Trophoblast cell (in vitro differentiated cells and primary cell): ENCODE results near the gene SLC27A1.
A peak's percentile ranks its signal among the peaks of the same experiment; 100 is the strongest.
"Not testable (repeated sequence)": the region's sequence is repeated elsewhere in the genome, so short reads cannot be mapped to it uniquely, and the experiment has no call there.

Experiments
- DNase-seq, 2 donors: peaks; one replicate each; pipeline ENCODE4 v3.0.0-alpha.2; 2016
- H2AFZ ChIP-seq: 2 replicates; pipeline ENCODE4 v1.6.1; 2013; ENCODE audit warnings: low read length, moderate library complexity, mild to moderate bottlenecking; ENCODE audit not compliant: insufficient read depth, poor library complexity
- H2AK5ac ChIP-seq: 2 replicates; pipeline ENCODE4 v1.6.1; 2013; ENCODE audit warnings: mild to moderate bottlenecking, low read length
- H2BK120ac ChIP-seq: 2 replicates; pipeline ENCODE4 v1.6.1; 2013; ENCODE audit warnings: low read length, mild to moderate bottlenecking, moderate library complexity; ENCODE audit not compliant: insufficient read depth, poor library complexity
- H2BK12ac ChIP-seq: 2 replicates; pipeline ENCODE4 v1.6.1; 2013; ENCODE audit warnings: mild to moderate bottlenecking, low read length, moderate library complexity
- H2BK5ac ChIP-seq: 2 replicates; pipeline ENCODE4 v1.6.1; 2013; ENCODE audit warnings: low read length, low read depth, moderate library complexity, mild to moderate bottlenecking; ENCODE audit not compliant: poor library complexity
- H3K14ac ChIP-seq: 2 replicates; pipeline ENCODE4 v1.6.1; 2013; ENCODE audit warnings: mild to moderate bottlenecking, low read length
- H3K18ac ChIP-seq: 2 replicates; pipeline ENCODE4 v1.6.1; 2013; ENCODE audit warnings: mild to moderate bottlenecking, low read length
- H3K23ac ChIP-seq: 2 replicates; pipeline ENCODE4 v1.6.1; 2013; ENCODE audit warnings: low read length
- H3K27ac ChIP-seq: 2 replicates; pipeline ENCODE4 v1.5.1; 2013; ENCODE audit warnings: low read depth, mild to moderate bottlenecking, inconsistent platforms, low read length, moderate library complexity
- H3K27me3 ChIP-seq: 2 replicates; pipeline ENCODE4 v1.6.1; 2013; ENCODE audit warnings: inconsistent platforms, mild to moderate bottlenecking, low read length, moderate library complexity; ENCODE audit not compliant: insufficient read depth
- H3K36me3 ChIP-seq, 2 experiments: 1 replicate in 1 of 2; 2 replicates in 1 of 2; pipeline ENCODE4 v1.6.1; 2013; ENCODE audit warnings: low read length in 2 of 2, mild to moderate bottlenecking in 2 of 2, moderate library complexity in 1 of 2; ENCODE audit not compliant: insufficient read depth in 2 of 2, control insufficient read depth in 1 of 2
- H3K4ac ChIP-seq: 2 replicates; pipeline ENCODE4 v1.6.1; 2013; ENCODE audit warnings: low read depth, mild to moderate bottlenecking, low read length, moderate library complexity
- H3K4me1 ChIP-seq, 2 experiments: 1 replicate in 1 of 2; 2 replicates in 1 of 2; pipeline ENCODE4 v1.6.1; 2013; ENCODE audit warnings: low read length in 2 of 2, mild to moderate bottlenecking in 2 of 2, moderate library complexity in 1 of 2; ENCODE audit not compliant: insufficient read depth in 2 of 2, control insufficient read depth in 1 of 2
- H3K4me2 ChIP-seq: 2 replicates; pipeline ENCODE4 v1.6.1; 2013; ENCODE audit warnings: inconsistent platforms, mild to moderate bottlenecking, low read length, moderate library complexity
- H3K4me3 ChIP-seq: 2 replicates; pipeline ENCODE4 v1.5.1; 2013; ENCODE audit warnings: mild to moderate bottlenecking, low read depth, low read length, inconsistent platforms
- H3K79me1 ChIP-seq: one replicate; pipeline ENCODE4 v1.6.1; 2013; ENCODE audit warnings: low read length
- H3K79me2 ChIP-seq: 2 replicates; pipeline ENCODE4 v1.6.1; 2013; ENCODE audit warnings: low read length, mild to moderate bottlenecking; ENCODE audit not compliant: control insufficient read depth, insufficient read depth, poor library complexity
- H3K9ac ChIP-seq: 2 replicates; pipeline ENCODE4 v1.6.1; 2013; ENCODE audit warnings: mild to moderate bottlenecking, low read length
- H3K9me3 ChIP-seq: 2 replicates; pipeline ENCODE4 v1.6.1; 2013; ENCODE audit warnings: low read depth, mild to moderate bottlenecking, control low read depth, inconsistent platforms, low read length; ENCODE audit not compliant: insufficient read depth
- H4K12ac ChIP-seq: 2 replicates; pipeline ENCODE4 v1.6.1; 2013; ENCODE audit warnings: low read depth, mild to moderate bottlenecking, low read length, moderate library complexity
- H4K8ac ChIP-seq: 2 replicates; pipeline ENCODE4 v1.6.1; 2013; ENCODE audit warnings: low read depth, mild to moderate bottlenecking, low read length, moderate library complexity
- H4K91ac ChIP-seq: one replicate; pipeline ENCODE4 v1.6.1; 2013; ENCODE audit warnings: low read depth, mild to moderate bottlenecking, low read length, moderate library complexity
- WGBS: extraction: QIAGEN DNeasy Blood & Tissue Kit; methylation state at CpG from one replicate; pipeline ENCODE4 v1.1.7; 2013; ENCODE audit warnings: missing lambda C conversion rate; ENCODE audit not compliant: insufficient read length, insufficient coverage; ENCODE audit errors: extremely low coverage; 5-methylcytosine and 5-hydroxymethylcytosine counted together

The SLC27A1 gene

DNA sequence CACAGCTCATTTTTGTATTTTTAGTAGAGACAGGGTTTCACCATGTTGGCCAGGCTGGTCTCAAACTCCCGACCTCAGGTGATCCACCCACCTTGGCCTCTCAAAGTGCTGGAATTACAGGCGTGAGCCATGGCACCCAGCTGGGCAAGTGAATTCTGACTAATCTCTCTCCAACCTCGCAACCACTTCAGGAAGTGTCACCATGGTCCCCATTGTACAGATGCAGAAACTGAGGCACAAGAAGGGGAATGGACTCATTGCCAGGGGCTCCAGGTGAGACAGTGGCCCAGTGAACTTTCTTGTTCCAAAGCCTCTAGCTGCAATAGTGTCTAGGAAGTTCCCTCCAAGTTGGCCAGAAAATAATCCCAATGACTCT lies 38.2 kb downstream of the SLC27A1 start:
- H3K36me3 ChIP-seq, H3K9ac ChIP-seq, H2AFZ ChIP-seq, H3K4me3 ChIP-seq, H2AK5ac ChIP-seq, H3K14ac ChIP-seq, H2BK120ac ChIP-seq, H2BK5ac ChIP-seq, H3K27me3 ChIP-seq, H3K27ac ChIP-seq, H4K12ac ChIP-seq, H3K4me1 ChIP-seq, DNase-seq, H3K4me2 ChIP-seq, H2BK12ac ChIP-seq, H3K4ac ChIP-seq, H4K8ac ChIP-seq, H4K91ac ChIP-seq, H3K23ac ChIP-seq, H3K18ac ChIP-seq, H3K9me3 ChIP-seq: not testable (repeated sequence)
- Histone ChIP-seq H3K79me1 (peaks cover 14% of the 10 kb centered on the region), H3K79me2 (peaks cover 10% of the 10 kb centered on the region)
- no CpG with 5 or more reads among the region's 3 CpGs for WGBS

DNA sequence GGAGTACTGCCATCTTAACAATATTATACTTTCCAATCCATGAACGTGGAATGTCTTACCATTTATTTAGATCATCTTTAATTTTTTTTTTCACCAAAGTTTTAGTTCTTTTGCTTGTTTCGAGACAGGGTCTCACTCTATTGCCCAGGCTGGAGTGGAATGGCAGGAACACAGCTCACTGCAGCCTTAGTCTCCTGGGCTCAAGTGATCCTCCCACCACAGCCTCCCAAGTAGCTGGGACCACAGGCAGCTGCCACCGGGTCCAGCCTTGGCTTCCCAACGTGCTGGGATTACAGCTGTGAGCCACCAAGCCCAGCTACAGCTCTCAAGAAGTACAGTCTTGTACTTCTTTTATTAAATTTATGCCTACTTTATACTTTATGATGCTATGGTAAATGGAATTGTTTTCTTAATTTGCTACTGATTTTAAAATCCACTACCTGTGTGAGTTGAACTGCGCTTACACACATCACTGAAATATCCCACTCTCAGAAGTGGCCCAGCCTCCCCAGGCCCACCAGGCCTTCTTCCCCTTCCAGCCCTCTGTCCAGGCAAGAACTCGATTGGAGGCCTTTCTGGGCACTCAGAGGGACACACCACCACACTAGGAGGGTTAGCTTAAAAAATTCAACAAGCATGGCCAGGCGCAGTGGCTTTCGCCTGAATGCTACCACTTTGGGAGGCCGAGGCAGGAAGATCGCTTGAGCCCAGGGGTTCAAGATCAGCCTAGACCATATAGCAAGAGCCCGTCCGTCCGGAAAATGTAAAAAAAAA lies 40.1 kb downstream of the SLC27A1 start:
- H3K36me3 ChIP-seq: peaks cover 0 to 2% of the 10 kb centered on the region in 2 experiments
- no peak overlapping the region for H3K27ac ChIP-seq
- no peak overlapping the region for H2BK5ac ChIP-seq
- H3K4me3 ChIP-seq: peak overlapping the region; percentile 46
- no peak for DNase-seq
- no peak overlapping the region for H2AK5ac ChIP-seq
- H3K79me2 ChIP-seq: peaks cover 10% of the 10 kb centered on the region
- peak overlapping the region; percentile 27 for H2BK12ac ChIP-seq
- no peak overlapping the region for H2AFZ ChIP-seq
- H3K4me2 ChIP-seq: peak overlapping the region; percentile 60
- H3K79me1 ChIP-seq: peaks cover 14% of the 10 kb centered on the region
- peak overlapping the region; percentile 60 for H4K12ac ChIP-seq
- H3K14ac ChIP-seq: peak overlapping the region; percentile 4
- H3K4ac ChIP-seq: peak overlapping the region; percentile 43
- H4K8ac ChIP-seq: peak overlapping the region; percentile 52
- no peak overlapping the region for H2BK120ac ChIP-seq
- H3K9ac ChIP-seq: peak overlapping the region; percentile 64
- H3K4me1 ChIP-seq: peaks cover 2 to 8% of the 10 kb centered on the region in 2 experiments
- H3K9me3 ChIP-seq: peaks cover 2% of the 10 kb centered on the region
- no peaks in the 10 kb centered on the region for H3K27me3 ChIP-seq
- WGBS: no CpG with 5 or more reads among the region's 13 CpGs
- H3K23ac ChIP-seq: no peak overlapping the region
- H4K91ac ChIP-seq: peak overlapping the region; percentile 10
- peak overlapping the region; percentile 2 for H3K18ac ChIP-seq

DNA sequence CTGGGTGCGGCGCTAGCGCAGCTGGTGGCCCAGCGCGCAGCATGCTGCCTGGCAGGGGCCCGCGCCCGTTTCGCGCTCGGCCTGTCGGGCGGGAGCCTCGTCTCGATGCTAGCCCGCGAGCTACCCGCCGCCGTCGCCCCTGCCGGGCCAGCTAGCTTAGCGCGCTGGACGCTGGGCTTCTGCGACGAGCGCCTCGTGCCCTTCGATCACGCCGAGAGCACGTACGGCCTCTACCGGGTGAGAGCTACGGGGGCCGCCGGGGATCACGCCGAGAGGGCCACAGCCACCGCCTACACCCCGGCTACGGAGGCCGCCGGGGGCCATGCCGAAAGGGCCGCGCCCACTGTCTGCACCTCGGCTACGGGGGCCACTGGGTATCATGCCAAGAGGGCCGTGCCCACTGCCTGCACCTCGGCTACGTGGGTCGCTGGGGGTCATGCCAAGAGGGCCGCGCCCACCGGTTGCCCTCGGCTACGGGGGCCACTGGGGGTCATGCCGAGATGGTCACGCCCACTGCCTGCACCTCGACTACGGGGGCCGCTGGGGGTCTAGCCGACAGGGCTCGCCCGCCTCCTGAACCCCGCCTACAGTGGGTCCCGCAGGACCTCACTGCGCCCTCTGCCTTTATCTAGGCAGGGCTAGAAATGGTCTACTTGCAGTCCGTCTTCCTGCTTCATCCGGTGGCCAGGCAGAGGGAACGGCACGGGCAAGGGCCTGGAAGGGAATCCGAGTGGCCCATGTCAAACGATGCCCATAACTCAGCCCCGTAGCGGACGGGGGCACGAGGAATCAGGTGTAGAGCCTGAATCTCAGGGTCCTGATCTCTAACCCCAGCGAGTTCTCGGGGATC lies 41.6 kb downstream of the SLC27A1 start:
- peak overlapping the region; percentile 85 for H2AFZ ChIP-seq
- peak overlapping the region; percentile 62 for H3K18ac ChIP-seq
- H3K4me3 ChIP-seq: peak overlapping the region; percentile 93
- peak overlapping the region; percentile 80 for H3K14ac ChIP-seq
- peaks cover 14% of the 10 kb centered on the region for H3K79me1 ChIP-seq
- H3K36me3 ChIP-seq: peaks cover 6 to 9% of the 10 kb centered on the region in 2 experiments
- H3K4me2 ChIP-seq: peak overlapping the region; percentile 74
- peak overlapping the region; percentile 62 for H2BK120ac ChIP-seq
- H3K4ac ChIP-seq: peak overlapping the region; percentile 60
- WGBS: no CpG with 5 or more reads among the region's 82 CpGs
- H3K27me3 ChIP-seq: no peaks in the 10 kb centered on the region
- H3K9me3 ChIP-seq: peaks cover 8% of the 10 kb centered on the region
- H2AK5ac ChIP-seq: peak overlapping the region; percentile 40
- peak overlapping the region; percentile 62 for H3K27ac ChIP-seq
- DNase-seq: peak; percentile 35 to 62
- H2BK5ac ChIP-seq: peak overlapping the region; percentile 60
- no peak overlapping the region for H2BK12ac ChIP-seq
- H3K23ac ChIP-seq: no peak overlapping the region
- peaks cover 5 to 8% of the 10 kb centered on the region in 2 experiments for H3K4me1 ChIP-seq
- peak overlapping the region; percentile 87 for H4K8ac ChIP-seq
- peak overlapping the region; percentile 88 for H4K91ac ChIP-seq
- peak overlapping the region; percentile 61 for H4K12ac ChIP-seq
- peaks cover 10% of the 10 kb centered on the region for H3K79me2 ChIP-seq
- H3K9ac ChIP-seq: peak overlapping the region; percentile 99

DNA sequence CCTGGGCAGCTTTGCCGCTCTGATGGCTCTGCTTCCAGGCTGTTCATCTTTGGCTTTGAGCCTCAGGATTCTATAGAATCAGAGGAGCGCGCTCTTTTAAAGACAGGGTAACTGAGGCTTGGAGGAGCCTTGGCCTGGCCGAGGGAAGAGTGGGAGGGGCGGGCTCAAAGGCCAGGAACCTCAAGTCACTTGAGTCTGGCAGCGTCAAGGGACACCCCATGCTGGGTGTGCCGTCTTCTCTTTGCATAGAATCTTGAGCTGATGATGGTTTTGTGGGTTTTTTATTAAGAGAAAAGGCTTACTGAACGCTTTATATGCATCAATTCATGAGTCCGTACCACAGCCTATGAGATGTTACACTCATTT lies 42.2 kb downstream of the SLC27A1 start:
- peaks cover 14% of the 10 kb centered on the region for H3K9me3 ChIP-seq
- no peak overlapping the region for H3K23ac ChIP-seq
- H3K36me3 ChIP-seq: peaks cover 12 to 15% of the 10 kb centered on the region in 2 experiments
- peak overlapping the region; percentile 74 for H3K4me2 ChIP-seq
- H3K4me1 ChIP-seq: peaks cover 5 to 8% of the 10 kb centered on the region in 2 experiments
- no peak overlapping the region for H2BK5ac ChIP-seq
- peak overlapping the region; percentile 88 for H4K91ac ChIP-seq
- peak overlapping the region; percentile 93 for H3K4me3 ChIP-seq
- H3K79me2 ChIP-seq: peaks cover 10% of the 10 kb centered on the region
- H2BK120ac ChIP-seq: peak overlapping the region; percentile 62
- peaks cover 14% of the 10 kb centered on the region for H3K79me1 ChIP-seq
- H3K27me3 ChIP-seq: no peaks in the 10 kb centered on the region
- H3K14ac ChIP-seq: peak overlapping the region; percentile 80
- no peak overlapping the region for H2BK12ac ChIP-seq
- DNase-seq: no peak
- WGBS: no CpG with 5 or more reads among the region's 9 CpGs
- H4K8ac ChIP-seq: peak overlapping the region; percentile 87
- no peak overlapping the region for H3K27ac ChIP-seq
- peak overlapping the region; percentile 36 for H2AK5ac ChIP-seq
- peak overlapping the region; percentile 22 for H3K9ac ChIP-seq
- H2AFZ ChIP-seq: peak overlapping the region; percentile 85
- peak overlapping the region; percentile 60 for H3K4ac ChIP-seq
- no peak overlapping the region for H4K12ac ChIP-seq
- peak overlapping the region; percentile 62 for H3K18ac ChIP-seq
